Esophagus squamous epithelium (tissue), 5 donors: ENCODE data around the gene OR5AL1. TPM values are rescaled to one million over a fixed set of nuclear protein-coding genes. Genes with fewer than 3 reads are reported as not detected.

Source experiments
- DNase-seq: peaks from one replicate; lab custom pipeline; 2025; lab: John Stamatoyannopoulos, UW
- H3K27ac ChIP-seq, 4 donors: fragments of 200-600 bp; sonication (generic); one replicate each; pipeline ENCODE4 v1.5.1; 2016 to 2019; ENCODE audit warnings: mild to moderate bottlenecking in 1 of 4
- H3K27me3 ChIP-seq, 4 donors: fragments of 200-600 bp; sonication (generic); 1 replicate in 3 of 4; 2 replicates in 1 of 4; pipeline versions ENCODE4 v1.5.1 to v1.6.0; 2017 to 2021; ENCODE audit warnings: antibody characterized with exemption in 1 of 4
- H3K36me3 ChIP-seq, 3 donors: fragments of 200-600 bp; sonication (generic); one replicate each; pipeline ENCODE4 v1.5.1; 2016 to 2019
- H3K4me1 ChIP-seq, 3 donors: fragments of 200-600 bp; sonication (generic); one replicate each; pipeline ENCODE4 v1.5.1; 2017 to 2019
- H3K4me3 ChIP-seq, 4 donors: fragments of 200-600 bp; sonication (generic); 1 replicate in 3 of 4; 2 replicates in 1 of 4; pipeline ENCODE4 v1.5.1; 2016 to 2019; ENCODE audit warnings: mild to moderate bottlenecking in 2 of 4, moderate library complexity in 1 of 4
- H3K9me3 ChIP-seq, 3 donors: fragments of 200-600 bp; sonication (generic); one replicate each; pipeline ENCODE4 v1.5.1; 2016 to 2019
- CTCF ChIP-seq, 6 experiments: fragments of 450-650 bp in 4 of 6; fragments of 200-600 bp in 2 of 6; sonication (generic) in 2 of 6; IDR thresholded peaks; one replicate each; pipeline ENCODE4 v1.5.1; 2016 to 2019; ENCODE audit warnings: antibody characterized with exemption in 6 of 6, mild to moderate bottlenecking in 4 of 6, moderate library complexity in 4 of 6
- POLR2A ChIP-seq, 4 donors: fragments of 450-650 bp; IDR thresholded peaks; one replicate each; pipeline ENCODE4 v1.6.1; 2017; ENCODE audit warnings: antibody characterized with exemption in 4 of 4, mild to moderate bottlenecking in 4 of 4, moderate library complexity in 3 of 4
- WGBS, 2 donors: methylation state at CpG; one replicate each; pipeline ENCODE4 v1.1.5; 2018; 5-methylcytosine and 5-hydroxymethylcytosine counted together
- intact Hi-C: fragments of 100-400 bp; cut with DNase I; formaldehyde crosslinking; loops from one replicate; pipeline ENCODE4 v1.15.0; 2022
- total RNA-seq, 4 donors: library from RNA; depleted of rRNA; stranded (reverse); fragments of >200 nt; gene quantifications; one replicate each; pipeline ENCODE4 v1.1.0, GENCODE V29; 2016
- donor health status: DM: yes; HTN: yes; CAD: no.

Gene OR5AL1
- total RNA-seq, 4 donors from 2014 or later = not detected

GRCh38 chr11:56404393-56404792, 8.1 kb upstream of the OR5AL1 start:
- Histone ChIP-seq H3K9me3 (peaks cover 0 to 16% (median 14%) of the 10 kb centered on the region in 3 donors), H3K36me3 (no peaks in the 10 kb centered on the region), H3K4me3 (no peak overlapping the region), H3K27ac (no peak overlapping the region), H3K27me3 (no peaks in the 10 kb centered on the region), H3K4me1 (no peaks in the 10 kb centered on the region)
- DNase-seq = no peak
- 80 to 86% methylated on average over 2 of the region's 2 CpGs for WGBS, 2 donors
- no peak for TF ChIP-seq CTCF (IDR thresholded peaks at IDR 0.05)
- TF ChIP-seq POLR2A (IDR thresholded peaks at IDR 0.05) = no peak
- intact Hi-C loops = no loop called here

- H3K27ac ChIP-seq = no peak overlapping the region
- H3K27me3 ChIP-seq = no peaks in the 10 kb centered on the region
- intact Hi-C loops = no loop called here
- no peaks in the 10 kb centered on the region for H3K4me1 ChIP-seq
- no peaks in the 10 kb centered on the region for H3K9me3 ChIP-seq
- H3K36me3 ChIP-seq = no peaks in the 10 kb centered on the region
- H3K4me3 ChIP-seq = no peak overlapping the region
- TF ChIP-seq CTCF (IDR thresholded peaks at IDR 0.05) = no peak
- TF ChIP-seq POLR2A (IDR thresholded peaks at IDR 0.05) = no peak
- no peak for DNase-seq
Measured at GRCh38 chr11:56410801-56411200, 1.7 kb upstream of the OR5AL1 start.

- Histone ChIP-seq H3K36me3 (no peaks in the 10 kb centered on the region), H3K9me3 (no peaks in the 10 kb centered on the region), H3K27ac (no peak overlapping the region), H3K4me3 (no peak overlapping the region), H3K4me1 (no peaks in the 10 kb centered on the region), H3K27me3 (no peaks in the 10 kb centered on the region)
- intact Hi-C loops = no loop called here
- TF ChIP-seq POLR2A (IDR thresholded peaks at IDR 0.05) (no peak), CTCF (IDR thresholded peaks at IDR 0.05) (no peak)
- WGBS, 2 donors = 52 to 64% methylated on average over 4 of the region's 4 CpGs
- no peak for DNase-seq
Measured at GRCh38 chr11:56453521-56453920, 41.0 kb downstream of the OR5AL1 start.

- H3K27ac ChIP-seq = no peak overlapping the region
- H3K4me1 ChIP-seq = no peaks in the 10 kb centered on the region
- 65 to 86% methylated on average over 1 of the region's 1 CpG for WGBS, 2 donors
- intact Hi-C loops = no loop called here
- DNase-seq = no peak
- H3K27me3 ChIP-seq = no peaks in the 10 kb centered on the region
- no peak for TF ChIP-seq POLR2A (IDR thresholded peaks at IDR 0.05)
- TF ChIP-seq CTCF (IDR thresholded peaks at IDR 0.05) = no peak
- H3K9me3 ChIP-seq = no peaks in the 10 kb centered on the region
- H3K4me3 ChIP-seq = no peak overlapping the region
- no peaks in the 10 kb centered on the region for H3K36me3 ChIP-seq
Measured at GRCh38 chr11:56457076-56457475, 44.6 kb downstream of the OR5AL1 start.

Other genes starting within 250 kb of the OR5AL1 start
- not detected for gene OR5J2, start 236.1 kb upstream of the OR5AL1 start, total RNA-seq
- gene OR5T2, start 178.4 kb upstream of the OR5AL1 start, total RNA-seq = not detected
- gene OR5T3, start 160.4 kb upstream of the OR5AL1 start, total RNA-seq = not detected
- gene OR5T1, start 138.5 kb upstream of the OR5AL1 start, total RNA-seq = not detected
- gene OR8H1, start 120.4 kb upstream of the OR5AL1 start, total RNA-seq = not detected
- not detected for gene OR8K3, start 97.6 kb upstream of the OR5AL1 start, total RNA-seq
- gene OR8K1, start 66.7 kb upstream of the OR5AL1 start, total RNA-seq = not detected
- not detected for gene OR8J1, start 58.4 kb upstream of the OR5AL1 start, total RNA-seq
- not detected for gene OR8U1, start 37.1 kb upstream of the OR5AL1 start, total RNA-seq
- not detected for gene OR5M3, start 60.7 kb downstream of the OR5AL1 start, total RNA-seq
- gene OR5M8, start 78.7 kb downstream of the OR5AL1 start, total RNA-seq = not detected
- gene OR5M11, start 130.6 kb downstream of the OR5AL1 start, total RNA-seq = not detected
- gene OR5M10, start 165.0 kb downstream of the OR5AL1 start, total RNA-seq = not detected
- not detected for gene OR5M1, start 202.2 kb downstream of the OR5AL1 start, total RNA-seq
- not detected for gene OR5AP2, start 229.7 kb downstream of the OR5AL1 start, total RNA-seq